ENCODE data around the gene MAST3. TPM values are rescaled to one million over a fixed set of nuclear protein-coding genes. Genes with fewer than 3 reads are reported as not detected.
A peak's percentile ranks its signal among the peaks of the same experiment; 100 is the strongest.

The MAST3 gene
- total RNA-seq, 1 donor from 2014 or later: 0.79 TPM

GRCh38 chr19:18097993-18098890 is 664 bp downstream of the MAST3 start:
- TF ChIP-seq CTCF (IDR thresholded peaks at IDR 0.05; ENCODE audit: insufficient read depth, low read length, severe bottlenecking): no peak
- FAIRE-seq (no peak), DNase-seq (ENCODE audit: low read depth) (no peak)
- Histone ChIP-seq H3K4me3 (ENCODE audit: low read depth, low read length) (peak overlapping the region; percentile 36), H3K27me3 (ENCODE audit: control insufficient read depth, insufficient read depth, low read length) (peaks cover 4% of the 10 kb centered on the region), H3K36me3 (ENCODE audit: control insufficient read depth, insufficient read depth, low read length) (no peaks in the 10 kb centered on the region)

- no peak overlapping the region for H3K4me3 ChIP-seq (ENCODE audit: low read depth, low read length)
- DNase-seq (ENCODE audit: low read depth): no peak
- no peaks in the 10 kb centered on the region for H3K36me3 ChIP-seq (ENCODE audit: control insufficient read depth, insufficient read depth, low read length)
- peaks cover 4% of the 10 kb centered on the region for H3K27me3 ChIP-seq (ENCODE audit: control insufficient read depth, insufficient read depth, low read length)
- no peak for TF ChIP-seq CTCF (IDR thresholded peaks at IDR 0.05; ENCODE audit: insufficient read depth, low read length, severe bottlenecking)
- FAIRE-seq: no peak
These were observed 1.5 kb downstream of the MAST3 start for GRCh38 chr19:18098891-18099622.

- H3K4me3 ChIP-seq (ENCODE audit: low read depth, low read length): no peak overlapping the region
- TF ChIP-seq CTCF (IDR thresholded peaks at IDR 0.05; ENCODE audit: insufficient read depth, low read length, severe bottlenecking): no peak
- H3K27me3 ChIP-seq (ENCODE audit: control insufficient read depth, insufficient read depth, low read length): peaks cover 4% of the 10 kb centered on the region
- H3K36me3 ChIP-seq (ENCODE audit: control insufficient read depth, insufficient read depth, low read length): no peaks in the 10 kb centered on the region
- FAIRE-seq (no peak), DNase-seq (ENCODE audit: low read depth) (no peak)
These were observed 2.0 kb downstream of the MAST3 start for GRCh38 chr19:18099623-18099995.

GRCh38 chr19:18100710-18101109 is 3.1 kb downstream of the MAST3 start:
- H3K27me3 ChIP-seq (ENCODE audit: control insufficient read depth, insufficient read depth, low read length): peaks cover 4% of the 10 kb centered on the region
- no peak overlapping the region for H3K4me3 ChIP-seq (ENCODE audit: low read depth, low read length)
- H3K36me3 ChIP-seq (ENCODE audit: control insufficient read depth, insufficient read depth, low read length): no peaks in the 10 kb centered on the region
- DNase-seq (ENCODE audit: low read depth): no peak
- no peak for FAIRE-seq
- TF ChIP-seq CTCF (IDR thresholded peaks at IDR 0.05; ENCODE audit: insufficient read depth, low read length, severe bottlenecking): no peak

GRCh38 chr19:18101268-18101667 is 3.7 kb downstream of the MAST3 start:
- peaks cover 4% of the 10 kb centered on the region for H3K27me3 ChIP-seq (ENCODE audit: control insufficient read depth, insufficient read depth, low read length)
- no peaks in the 10 kb centered on the region for H3K36me3 ChIP-seq (ENCODE audit: control insufficient read depth, insufficient read depth, low read length)
- no peak for DNase-seq (ENCODE audit: low read depth)
- H3K4me3 ChIP-seq (ENCODE audit: low read depth, low read length): no peak overlapping the region
- no peak for TF ChIP-seq CTCF (IDR thresholded peaks at IDR 0.05; ENCODE audit: insufficient read depth, low read length, severe bottlenecking)
- no peak for FAIRE-seq
